SK-N-SH treated with all-trans-retinoic acid at 6 μM for 48 hours (cell line): ENCODE data around the gene CCDC106.

ENCODE experiments used
- ATAC-seq: fragments of 200-7000 bp; cut with Tn5 transposase; 3 replicates; pipeline ENCODE4 v1.9.1; 2020; ENCODE audit warnings: mild to moderate bottlenecking, moderate library complexity
- ARNTL ChIP-seq: fragments of 450-650 bp; formaldehyde crosslinking; IDR thresholded peaks from 2 replicates; pipeline ENCODE4 v1.5.0; 2020; ENCODE audit warnings: low read depth, mild to moderate bottlenecking, moderate library complexity, borderline replicate concordance
- BACH2 ChIP-seq: fragments of 250-450 bp; sonication (Bioruptor Pico); IDR thresholded peaks from 2 replicates; pipeline ENCODE4 v1.9.0; 2021; ENCODE audit warnings: mild to moderate bottlenecking, borderline replicate concordance
- CSDC2 ChIP-seq: fragments of 250-450 bp; sonication (Bioruptor Pico); IDR thresholded peaks from 2 replicates; pipeline ENCODE4 v1.5.0; 2020; ENCODE audit warnings: mild to moderate bottlenecking, moderate library complexity
- ESRRG ChIP-seq: fragments of 250-450 bp; sonication (Bioruptor Pico); IDR thresholded peaks from 2 replicates; pipeline ENCODE4 v1.6.1; 2021; ENCODE audit warnings: mild to moderate bottlenecking
- GLIS3 ChIP-seq: fragments of 250-450 bp; sonication (Bioruptor Pico); IDR thresholded peaks from 2 replicates; pipeline ENCODE4 v1.5.0; 2020; ENCODE audit warnings: mild to moderate bottlenecking, moderate library complexity
- ISL1 ChIP-seq: fragments of 250-450 bp; sonication (Bioruptor Pico); IDR thresholded peaks from 2 replicates; pipeline ENCODE4 v2.1.2; 2022; ENCODE audit warnings: mild to moderate bottlenecking, moderate library complexity
- OSR1 ChIP-seq: fragments of 250-450 bp; sonication (Bioruptor Pico); IDR thresholded peaks from 2 replicates; pipeline ENCODE4 v1.8.0; 2022; ENCODE audit warnings: moderate library complexity, mild to moderate bottlenecking, inconsistent platforms
- PPARA ChIP-seq: fragments of 250-450 bp; sonication (Bioruptor Pico); IDR thresholded peaks from 2 replicates; pipeline ENCODE4 v1.5.0; 2020; ENCODE audit warnings: mild to moderate bottlenecking, borderline replicate concordance
- RARB ChIP-seq: fragments of 250-450 bp; sonication (Bioruptor Pico); IDR thresholded peaks from 2 replicates; pipeline ENCODE4 v1.8.0; 2021; ENCODE audit warnings: mild to moderate bottlenecking, moderate library complexity
- SNAI2 ChIP-seq: fragments of 250-450 bp; sonication (Bioruptor Pico); IDR thresholded peaks from 2 replicates; pipeline ENCODE4 v1.5.0; 2020; ENCODE audit warnings: mild to moderate bottlenecking, moderate library complexity
- TCF4 ChIP-seq: fragments of 250-450 bp; sonication (Bioruptor Pico); IDR thresholded peaks from 2 replicates; pipeline ENCODE4 v1.8.0; 2021; ENCODE audit warnings: mild to moderate bottlenecking, moderate library complexity, borderline replicate concordance
- TOX ChIP-seq: fragments of 250-450 bp; sonication (Bioruptor Pico); IDR thresholded peaks from 2 replicates; pipeline ENCODE4 v1.8.0; 2021; ENCODE audit warnings: mild to moderate bottlenecking, moderate library complexity, borderline replicate concordance
- ZFP3 ChIP-seq: fragments of 250-450 bp; sonication (Bioruptor Pico); IDR thresholded peaks from 2 replicates; pipeline ENCODE4 v1.5.0; 2020; ENCODE audit warnings: mild to moderate bottlenecking, moderate library complexity
- ZFP30 ChIP-seq: fragments of 450-650 bp; formaldehyde crosslinking; IDR thresholded peaks from 2 replicates; pipeline ENCODE4 v1.5.0; 2022; ENCODE audit warnings: mild to moderate bottlenecking, moderate library complexity
- ZNF565 ChIP-seq: fragments of 450-650 bp; formaldehyde crosslinking; conservative IDR thresholded peaks from 2 replicates; pipeline ENCODE4 v1.5.0; 2020; ENCODE audit warnings: low read depth, mild to moderate bottlenecking, moderate library complexity
- ZNF70 ChIP-seq: fragments of 450-650 bp; formaldehyde crosslinking; IDR thresholded peaks from 2 replicates; pipeline ENCODE4 v1.5.0; 2020; ENCODE audit warnings: mild to moderate bottlenecking, moderate library complexity
- ZNF8 ChIP-seq: fragments of 450-650 bp; formaldehyde crosslinking; IDR thresholded peaks from 2 replicates; pipeline ENCODE4 v1.5.0; 2020; ENCODE audit warnings: mild to moderate bottlenecking, moderate library complexity
- TF ChIP-seq, protein P1 (sequence below): fragments of 250-450 bp; sonication (Bioruptor Pico); IDR thresholded peaks from 2 replicates; pipeline ENCODE4 v1.5.0; 2020; ENCODE audit warnings: mild to moderate bottlenecking, moderate library complexity
- TF ChIP-seq, protein P2 (sequence below): fragments of 250-450 bp; sonication (Bioruptor Pico); IDR thresholded peaks from 2 replicates; pipeline ENCODE4 v1.5.1; 2020; ENCODE audit warnings: low read depth, mild to moderate bottlenecking, moderate library complexity
- TF ChIP-seq, protein P3 (sequence below): fragments of 250-450 bp; sonication (Bioruptor Pico); IDR thresholded peaks from 2 replicates; pipeline ENCODE4 v1.5.1; 2021; ENCODE audit warnings: mild to moderate bottlenecking, moderate library complexity
- TF ChIP-seq, protein P4 (sequence below): fragments of 250-450 bp; sonication (Bioruptor Pico); IDR thresholded peaks from 2 replicates; pipeline ENCODE4 v1.8.0; 2021; ENCODE audit warnings: low read depth, mild to moderate bottlenecking, moderate library complexity, borderline replicate concordance
- TF ChIP-seq, protein P5 (sequence below): fragments of 250-450 bp; sonication (Bioruptor Pico); IDR thresholded peaks from 2 replicates; pipeline ENCODE4 v1.8.0; 2020; ENCODE audit warnings: mild to moderate bottlenecking, moderate library complexity, borderline replicate concordance

CCDC106 gene

DNA sequence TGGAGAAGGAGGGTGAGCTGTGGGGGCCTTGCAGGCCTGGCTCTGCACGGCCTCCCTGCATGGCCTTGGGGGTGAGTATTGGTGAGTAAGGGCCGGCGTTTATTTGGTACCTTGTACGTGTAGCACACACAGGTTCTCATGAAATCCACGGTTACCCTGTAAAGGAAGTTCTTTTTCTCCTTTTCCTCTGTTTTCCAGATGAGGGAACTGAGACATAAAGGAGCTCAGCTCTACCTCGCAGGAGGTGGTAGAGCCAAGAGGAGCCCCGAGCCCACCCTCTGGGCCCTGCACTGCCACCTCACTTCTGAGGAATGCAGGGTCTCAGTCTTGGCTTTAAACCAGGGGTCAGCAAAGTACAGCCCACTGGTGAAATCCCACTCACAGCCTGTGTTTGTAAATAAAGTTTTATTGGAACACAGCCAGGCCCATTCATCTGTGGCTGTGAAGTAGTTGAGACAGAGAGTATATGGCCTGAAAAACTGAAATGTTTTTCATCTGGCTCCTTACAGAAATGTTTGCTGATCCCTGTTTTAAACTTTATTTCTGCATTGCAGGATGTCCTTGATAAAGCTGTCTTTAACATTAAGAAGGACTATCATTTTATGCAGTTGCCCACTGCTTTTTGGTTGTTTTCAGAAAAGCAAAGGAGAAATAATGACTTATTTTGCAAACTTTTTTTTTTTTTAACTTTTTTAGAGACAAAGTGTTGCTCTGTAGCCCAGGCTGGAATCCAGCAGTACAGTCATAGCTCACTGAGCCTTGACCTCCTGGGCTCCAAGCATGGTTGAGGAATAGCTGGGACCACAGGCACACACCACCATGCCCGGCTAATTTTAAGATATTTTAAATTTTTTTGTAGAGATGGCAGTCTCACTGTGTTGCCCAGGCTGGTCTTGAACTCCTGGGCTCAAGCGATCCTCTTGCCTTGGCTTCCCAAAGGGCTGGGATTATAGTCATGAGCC is 33.4 kb downstream of the CCDC106 start:
- TF ChIP-seq, protein P1, sequence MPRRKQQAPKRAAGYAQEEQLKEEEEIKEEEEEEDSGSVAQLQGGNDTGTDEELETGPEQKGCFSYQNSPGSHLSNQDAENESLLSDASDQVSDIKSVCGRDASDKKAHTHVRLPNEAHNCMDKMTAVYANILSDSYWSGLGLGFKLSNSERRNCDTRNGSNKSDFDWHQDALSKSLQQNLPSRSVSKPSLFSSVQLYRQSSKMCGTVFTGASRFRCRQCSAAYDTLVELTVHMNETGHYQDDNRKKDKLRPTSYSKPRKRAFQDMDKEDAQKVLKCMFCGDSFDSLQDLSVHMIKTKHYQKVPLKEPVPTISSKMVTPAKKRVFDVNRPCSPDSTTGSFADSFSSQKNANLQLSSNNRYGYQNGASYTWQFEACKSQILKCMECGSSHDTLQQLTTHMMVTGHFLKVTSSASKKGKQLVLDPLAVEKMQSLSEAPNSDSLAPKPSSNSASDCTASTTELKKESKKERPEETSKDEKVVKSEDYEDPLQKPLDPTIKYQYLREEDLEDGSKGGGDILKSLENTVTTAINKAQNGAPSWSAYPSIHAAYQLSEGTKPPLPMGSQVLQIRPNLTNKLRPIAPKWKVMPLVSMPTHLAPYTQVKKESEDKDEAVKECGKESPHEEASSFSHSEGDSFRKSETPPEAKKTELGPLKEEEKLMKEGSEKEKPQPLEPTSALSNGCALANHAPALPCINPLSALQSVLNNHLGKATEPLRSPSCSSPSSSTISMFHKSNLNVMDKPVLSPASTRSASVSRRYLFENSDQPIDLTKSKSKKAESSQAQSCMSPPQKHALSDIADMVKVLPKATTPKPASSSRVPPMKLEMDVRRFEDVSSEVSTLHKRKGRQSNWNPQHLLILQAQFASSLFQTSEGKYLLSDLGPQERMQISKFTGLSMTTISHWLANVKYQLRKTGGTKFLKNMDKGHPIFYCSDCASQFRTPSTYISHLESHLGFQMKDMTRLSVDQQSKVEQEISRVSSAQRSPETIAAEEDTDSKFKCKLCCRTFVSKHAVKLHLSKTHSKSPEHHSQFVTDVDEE (CRISPR knock-in tag) = no peak
- TF ChIP-seq GLIS3 (CRISPR knock-in tag) (no peak), TCF4 (no peak), CSDC2 (CRISPR knock-in tag) (no peak), ZNF8 (CRISPR knock-in tag) (no peak), ZNF565 (CRISPR knock-in tag) (no peak), OSR1 (CRISPR knock-in tag) (no peak), ARNTL (CRISPR knock-in tag) (no peak), RARB (CRISPR knock-in tag) (no peak), BACH2 (CRISPR knock-in tag) (no peak), TOX (CRISPR knock-in tag) (no peak), ZNF70 (no peak), ESRRG (CRISPR knock-in tag) (no peak), SNAI2 (CRISPR knock-in tag) (no peak), ZFP3 (CRISPR knock-in tag) (no peak), ISL1 (CRISPR knock-in tag) (no peak), ZFP30 (no peak)
- TF ChIP-seq, protein P2, sequence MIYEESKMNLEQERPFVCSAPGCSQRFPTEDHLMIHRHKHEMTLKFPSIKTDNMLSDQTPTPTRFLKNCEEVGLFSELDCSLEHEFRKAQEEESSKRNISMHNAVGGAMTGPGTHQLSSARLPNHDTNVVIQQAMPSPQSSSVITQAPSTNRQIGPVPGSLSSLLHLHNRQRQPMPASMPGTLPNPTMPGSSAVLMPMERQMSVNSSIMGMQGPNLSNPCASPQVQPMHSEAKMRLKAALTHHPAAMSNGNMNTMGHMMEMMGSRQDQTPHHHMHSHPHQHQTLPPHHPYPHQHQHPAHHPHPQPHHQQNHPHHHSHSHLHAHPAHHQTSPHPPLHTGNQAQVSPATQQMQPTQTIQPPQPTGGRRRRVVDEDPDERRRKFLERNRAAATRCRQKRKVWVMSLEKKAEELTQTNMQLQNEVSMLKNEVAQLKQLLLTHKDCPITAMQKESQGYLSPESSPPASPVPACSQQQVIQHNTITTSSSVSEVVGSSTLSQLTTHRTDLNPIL (CRISPR knock-in tag) = no peak
- TF ChIP-seq, protein P3, sequence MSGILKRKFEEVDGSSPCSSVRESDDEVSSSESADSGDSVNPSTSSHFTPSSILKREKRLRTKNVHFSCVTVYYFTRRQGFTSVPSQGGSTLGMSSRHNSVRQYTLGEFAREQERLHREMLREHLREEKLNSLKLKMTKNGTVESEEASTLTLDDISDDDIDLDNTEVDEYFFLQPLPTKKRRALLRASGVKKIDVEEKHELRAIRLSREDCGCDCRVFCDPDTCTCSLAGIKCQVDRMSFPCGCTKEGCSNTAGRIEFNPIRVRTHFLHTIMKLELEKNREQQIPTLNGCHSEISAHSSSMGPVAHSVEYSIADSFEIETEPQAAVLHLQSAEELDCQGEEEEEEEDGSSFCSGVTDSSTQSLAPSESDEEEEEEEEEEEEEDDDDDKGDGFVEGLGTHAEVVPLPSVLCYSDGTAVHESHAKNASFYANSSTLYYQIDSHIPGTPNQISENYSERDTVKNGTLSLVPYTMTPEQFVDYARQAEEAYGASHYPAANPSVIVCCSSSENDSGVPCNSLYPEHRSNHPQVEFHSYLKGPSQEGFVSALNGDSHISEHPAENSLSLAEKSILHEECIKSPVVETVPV = no peak
- TF ChIP-seq, protein P4, sequence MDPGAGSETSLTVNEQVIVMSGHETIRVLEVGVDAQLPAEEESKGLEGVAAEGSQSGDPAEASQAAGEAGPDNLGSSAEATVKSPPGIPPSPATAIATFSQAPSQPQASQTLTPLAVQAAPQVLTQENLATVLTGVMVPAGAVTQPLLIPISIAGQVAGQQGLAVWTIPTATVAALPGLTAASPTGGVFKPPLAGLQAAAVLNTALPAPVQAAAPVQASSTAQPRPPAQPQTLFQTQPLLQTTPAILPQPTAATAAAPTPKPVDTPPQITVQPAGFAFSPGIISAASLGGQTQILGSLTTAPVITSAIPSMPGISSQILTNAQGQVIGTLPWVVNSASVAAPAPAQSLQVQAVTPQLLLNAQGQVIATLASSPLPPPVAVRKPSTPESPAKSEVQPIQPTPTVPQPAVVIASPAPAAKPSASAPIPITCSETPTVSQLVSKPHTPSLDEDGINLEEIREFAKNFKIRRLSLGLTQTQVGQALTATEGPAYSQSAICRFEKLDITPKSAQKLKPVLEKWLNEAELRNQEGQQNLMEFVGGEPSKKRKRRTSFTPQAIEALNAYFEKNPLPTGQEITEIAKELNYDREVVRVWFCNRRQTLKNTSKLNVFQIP (CRISPR knock-in tag) = no peak

DNA sequence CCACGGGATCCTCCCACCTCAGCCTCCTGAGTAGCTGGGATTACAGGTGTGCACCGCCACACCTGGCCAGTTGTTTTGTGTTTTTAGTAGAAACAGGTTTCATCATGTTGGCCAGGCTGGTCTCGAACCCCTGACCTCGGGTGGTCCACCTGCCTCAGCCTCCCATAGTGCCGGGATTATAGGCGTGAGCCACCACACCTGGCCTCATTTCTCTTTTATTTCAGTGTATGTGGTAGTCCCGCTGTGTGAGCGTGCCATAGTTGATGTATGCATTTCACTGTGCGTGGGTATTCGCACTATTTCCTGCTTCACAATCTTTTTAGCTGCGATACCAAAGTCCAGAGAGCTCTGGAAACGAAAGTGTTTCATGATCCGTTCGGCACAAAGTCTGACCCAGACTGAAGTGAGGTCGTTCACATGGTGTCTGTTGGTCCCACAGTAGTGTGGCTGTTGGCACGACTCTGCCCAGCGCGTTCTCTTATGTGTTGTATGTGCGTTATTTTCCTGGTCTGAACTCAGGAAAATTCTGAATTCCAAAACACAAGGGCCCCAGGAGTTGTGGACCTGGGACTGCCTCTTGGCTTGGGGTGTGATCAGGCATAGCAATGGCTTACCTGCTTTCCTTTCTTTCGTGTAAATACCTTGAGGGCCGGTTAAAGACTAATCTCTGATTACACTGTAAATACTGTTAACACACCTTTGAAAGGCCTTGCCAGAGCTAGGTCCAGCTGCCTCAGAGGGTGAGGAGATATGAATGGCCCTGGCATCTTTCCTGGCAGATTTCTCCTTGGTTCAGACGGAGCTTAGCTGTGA is 35.6 kb downstream of the CCDC106 start:
- ATAC-seq = no peak
- TF ChIP-seq PPARA (CRISPR knock-in tag) (no peak), ISL1 (CRISPR knock-in tag) (no peak), TOX (CRISPR knock-in tag) (no peak), CSDC2 (CRISPR knock-in tag) (no peak), GLIS3 (CRISPR knock-in tag) (no peak), ZFP30 (no peak), ZNF70 (no peak), ZNF565 (CRISPR knock-in tag) (no peak)
- TF ChIP-seq, protein P1 (CRISPR knock-in tag) = no peak
- TF ChIP-seq, protein P4 (CRISPR knock-in tag) = no peak
- TF ChIP-seq, protein P5, sequence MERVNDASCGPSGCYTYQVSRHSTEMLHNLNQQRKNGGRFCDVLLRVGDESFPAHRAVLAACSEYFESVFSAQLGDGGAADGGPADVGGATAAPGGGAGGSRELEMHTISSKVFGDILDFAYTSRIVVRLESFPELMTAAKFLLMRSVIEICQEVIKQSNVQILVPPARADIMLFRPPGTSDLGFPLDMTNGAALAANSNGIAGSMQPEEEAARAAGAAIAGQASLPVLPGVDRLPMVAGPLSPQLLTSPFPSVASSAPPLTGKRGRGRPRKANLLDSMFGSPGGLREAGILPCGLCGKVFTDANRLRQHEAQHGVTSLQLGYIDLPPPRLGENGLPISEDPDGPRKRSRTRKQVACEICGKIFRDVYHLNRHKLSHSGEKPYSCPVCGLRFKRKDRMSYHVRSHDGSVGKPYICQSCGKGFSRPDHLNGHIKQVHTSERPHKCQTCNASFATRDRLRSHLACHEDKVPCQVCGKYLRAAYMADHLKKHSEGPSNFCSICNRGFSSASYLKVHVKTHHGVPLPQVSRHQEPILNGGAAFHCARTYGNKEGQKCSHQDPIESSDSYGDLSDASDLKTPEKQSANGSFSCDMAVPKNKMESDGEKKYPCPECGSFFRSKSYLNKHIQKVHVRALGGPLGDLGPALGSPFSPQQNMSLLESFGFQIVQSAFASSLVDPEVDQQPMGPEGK (CRISPR knock-in tag) = no peak

More for the DNA sequence above, 33.4 kb downstream of the CCDC106 start:
- ATAC-seq = no peak
